RWPE1 (cell line): ENCODE data around the gene UNC5C.

Source experiments
- CTCF ChIA-PET: fragments of 350-600 bp; sonication (Branson Sonifier 250); formaldehyde crosslinking; extraction: SDS; loops from one replicate; lab custom pipeline; 2021; lab: Yijun Ruan, JAX
- POLR2A ChIA-PET: fragments of 400-600 bp; formaldehyde crosslinking; extraction: SDS; loops from one replicate; lab custom pipeline; 2020; ENCODE audit warnings: antibody characterized with exemption; ENCODE audit not compliant: low non-redundant PET; lab: Yijun Ruan, JAX
- DNase-seq: peaks from one replicate; pipeline ENCODE4 v3.0.0; 2012; ENCODE audit warnings: low spot score
- H3K27ac ChIP-seq: fragments of 450-650 bp; 2 replicates; pipeline ENCODE4 v1.5.1; 2017
- TF ChIP-seq, protein P1 (sequence below): fragments of 450-650 bp; conservative IDR thresholded peaks from 2 replicates; pipeline ENCODE4 v1.5.1; 2017; ENCODE audit warnings: low read depth, mild to moderate bottlenecking

Gene UNC5C

GRCh38 chr4:95367824-95368223 is 180.9 kb downstream of the UNC5C start:
- H3K27ac ChIP-seq: no peak overlapping the region
- TF ChIP-seq, protein P1, sequence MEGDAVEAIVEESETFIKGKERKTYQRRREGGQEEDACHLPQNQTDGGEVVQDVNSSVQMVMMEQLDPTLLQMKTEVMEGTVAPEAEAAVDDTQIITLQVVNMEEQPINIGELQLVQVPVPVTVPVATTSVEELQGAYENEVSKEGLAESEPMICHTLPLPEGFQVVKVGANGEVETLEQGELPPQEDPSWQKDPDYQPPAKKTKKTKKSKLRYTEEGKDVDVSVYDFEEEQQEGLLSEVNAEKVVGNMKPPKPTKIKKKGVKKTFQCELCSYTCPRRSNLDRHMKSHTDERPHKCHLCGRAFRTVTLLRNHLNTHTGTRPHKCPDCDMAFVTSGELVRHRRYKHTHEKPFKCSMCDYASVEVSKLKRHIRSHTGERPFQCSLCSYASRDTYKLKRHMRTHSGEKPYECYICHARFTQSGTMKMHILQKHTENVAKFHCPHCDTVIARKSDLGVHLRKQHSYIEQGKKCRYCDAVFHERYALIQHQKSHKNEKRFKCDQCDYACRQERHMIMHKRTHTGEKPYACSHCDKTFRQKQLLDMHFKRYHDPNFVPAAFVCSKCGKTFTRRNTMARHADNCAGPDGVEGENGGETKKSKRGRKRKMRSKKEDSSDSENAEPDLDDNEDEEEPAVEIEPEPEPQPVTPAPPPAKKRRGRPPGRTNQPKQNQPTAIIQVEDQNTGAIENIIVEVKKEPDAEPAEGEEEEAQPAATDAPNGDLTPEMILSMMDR: no peak
- ChIA-PET CTCF (no interaction called here), POLR2A (no interaction called here)
- no peak for DNase-seq

DNA sequence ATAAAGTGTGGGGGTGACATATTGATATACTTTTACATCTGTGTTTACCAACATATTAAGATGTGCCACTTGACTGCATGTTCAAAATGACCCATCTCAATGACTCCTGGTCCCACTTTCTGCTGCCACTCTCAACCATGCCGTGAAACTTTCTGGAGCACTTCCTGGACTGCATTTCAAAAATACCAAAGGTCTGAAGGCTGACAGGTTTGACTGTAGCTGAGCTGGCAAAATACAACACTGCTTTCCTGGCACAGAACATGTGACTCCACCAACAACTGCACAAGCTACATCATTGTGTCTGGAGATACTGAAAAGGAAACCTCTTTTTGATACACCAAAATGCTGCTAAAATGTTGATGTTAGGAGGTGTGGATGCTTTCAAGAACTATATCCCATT is 184.8 kb downstream of the UNC5C start:
- no peak overlapping the region for H3K27ac ChIP-seq
- POLR2A ChIA-PET: no interaction called here
- TF ChIP-seq, protein P1: no peak
- CTCF ChIA-PET: no interaction called here
- no peak for DNase-seq

DNA sequence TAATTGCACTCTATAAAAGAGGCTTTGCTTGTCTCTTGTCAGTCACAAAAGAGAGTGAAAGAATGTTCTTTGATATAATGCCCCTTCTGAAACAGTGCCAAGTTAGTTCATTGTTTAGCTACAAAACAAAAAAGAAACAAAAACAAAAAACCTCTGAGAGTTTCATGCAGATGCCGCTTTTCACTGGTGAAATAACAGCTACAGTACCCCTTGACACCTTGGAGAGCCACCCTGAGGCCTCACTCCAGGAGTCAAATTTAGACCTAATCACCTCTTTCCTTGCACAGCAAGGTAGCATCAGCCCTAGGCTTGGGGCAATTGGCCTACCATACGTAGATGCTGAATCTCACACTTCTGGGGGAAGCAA is 185.2 kb downstream of the UNC5C start:
- ChIA-PET CTCF (no interaction called here), POLR2A (no interaction called here)
- H3K27ac ChIP-seq: no peak overlapping the region
- no peak for DNase-seq
- TF ChIP-seq, protein P1: no peak

DNA sequence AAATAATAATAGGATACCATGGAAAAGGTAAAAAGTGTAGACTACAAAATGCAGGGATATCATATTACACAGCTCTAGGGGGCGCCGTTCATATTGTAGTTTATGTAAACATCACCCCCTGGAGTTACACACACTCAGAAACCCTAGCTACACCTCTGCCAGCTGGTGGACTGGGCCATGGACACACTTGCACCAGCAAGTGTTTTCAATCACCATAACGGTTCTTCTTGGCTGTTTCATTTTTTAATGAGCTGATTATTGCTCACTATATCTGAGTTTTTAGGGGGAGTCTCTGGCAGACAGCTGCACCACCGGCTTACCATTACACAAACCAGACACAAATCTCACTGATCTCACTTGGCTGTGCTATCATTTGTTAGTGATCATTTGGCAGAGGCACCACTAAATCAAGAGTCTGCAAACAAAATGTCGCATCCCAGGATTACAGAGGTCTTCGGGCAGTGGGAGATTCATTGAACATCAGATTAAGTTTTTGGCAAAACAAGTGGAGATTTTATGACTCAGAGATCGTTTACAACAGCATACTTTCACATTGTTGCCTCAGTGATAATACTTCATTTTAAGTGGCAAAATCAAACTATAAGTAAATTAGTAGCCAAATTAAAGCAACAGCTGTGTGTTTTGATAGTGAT is 185.7 kb downstream of the UNC5C start:
- CTCF ChIA-PET: no interaction called here
- TF ChIP-seq, protein P1: no peak
- DNase-seq: peak; percentile 1
- no peak overlapping the region for H3K27ac ChIP-seq
- POLR2A ChIA-PET: no interaction called here

- POLR2A ChIA-PET: no interaction called here
- no peak overlapping the region for H3K27ac ChIP-seq
- CTCF ChIA-PET: no interaction called here
- DNase-seq: no peak
- TF ChIP-seq, protein P1: no peak
Observed at GRCh38 chr4:95362066-95362465, 186.7 kb downstream of the UNC5C start.

- ChIA-PET POLR2A (no interaction called here), CTCF (no interaction called here)
- no peak overlapping the region for H3K27ac ChIP-seq
- TF ChIP-seq, protein P1: no peak
- DNase-seq: no peak
Observed at GRCh38 chr4:95361696-95361965, 187.1 kb downstream of the UNC5C start.
